Activated naive CD4-positive, alpha-beta T cell treated with Interleukin-2 at 50 U/mL for 16 hours (primary cell): ENCODE results near the gene ZNF576.
"Not testable (repeated sequence)": the region's sequence is repeated elsewhere in the genome, so short reads cannot be mapped to it uniquely, and the experiment has no call there.

Experiments used
- DNase-seq: peaks from one replicate; pipeline ENCODE4 v3.0.0-alpha.2; 2020

ZNF576 gene

GRCh38 chr19:43628646-43629326 is 32.4 kb downstream of the ZNF576 start:
- no peak for DNase-seq

- no peak for DNase-seq
Observed at GRCh38 chr19:43631491-43631890, 35.1 kb downstream of the ZNF576 start.

GRCh38 chr19:43633520-43633919 is 37.1 kb downstream of the ZNF576 start:
- no peak for DNase-seq

GRCh38 chr19:43634068-43634467 is 37.7 kb downstream of the ZNF576 start:
- no peak for DNase-seq

GRCh38 chr19:43634506-43634871 is 38.1 kb downstream of the ZNF576 start:
- no peak for DNase-seq

GRCh38 chr19:43634872-43635560 is 38.6 kb downstream of the ZNF576 start:
- DNase-seq, result no peak

GRCh38 chr19:43635561-43635940 is 39.2 kb downstream of the ZNF576 start:
- not testable (repeated sequence) for DNase-seq

- DNase-seq, result no peak
Observed at GRCh38 chr19:43636121-43636683, 39.8 kb downstream of the ZNF576 start.

- DNase-seq, result no peak
Observed at GRCh38 chr19:43638214-43638994, 42.0 kb downstream of the ZNF576 start.

- DNase-seq, result no peak
Observed at GRCh38 chr19:43638995-43639518, 42.7 kb downstream of the ZNF576 start.

- DNase-seq, result peak; percentile 45
Observed at GRCh38 chr19:43639519-43640423, 43.4 kb downstream of the ZNF576 start, which contains the start of gene CADM4. Gene CADM4 (minus strand): TSS chr19:43639850. CDS start chr19:43639790, 60 bp downstream.

GRCh38 chr19:43640424-43640757 is 44.0 kb downstream of the ZNF576 start:
- DNase-seq, result no peak

- no peak for DNase-seq
Observed at GRCh38 chr19:43641333-43641732, 44.9 kb downstream of the ZNF576 start.

- no peak for DNase-seq
Observed at GRCh38 chr19:43642531-43642930, 46.1 kb downstream of the ZNF576 start.

GRCh38 chr19:43643326-43643725 is 46.9 kb downstream of the ZNF576 start:
- DNase-seq, result no peak

GRCh38 chr19:43644181-43644580 is 47.8 kb downstream of the ZNF576 start:
- no peak for DNase-seq

GRCh38 chr19:43648633-43649032 is 52.2 kb downstream of the ZNF576 start:
- DNase-seq, result no peak

- no peak for DNase-seq
Observed at GRCh38 chr19:43649514-43649913, 53.1 kb downstream of the ZNF576 start.

GRCh38 chr19:43650276-43650675 is 53.9 kb downstream of the ZNF576 start:
- DNase-seq, result not testable (repeated sequence)
